Hepatocyte (in vitro differentiated cells): ENCODE data around the gene EDNRA. TPM values are rescaled to one million over a fixed set of nuclear protein-coding genes. Genes with fewer than 3 reads are reported as not detected.

Experiments used
- DNase-seq: peaks from one replicate; pipeline ENCODE4 v3.0.0-alpha.2; 2016; ENCODE audit warnings: low spot score
- H2AFZ ChIP-seq: fragments of 200-600 bp; sonication (generic); 2 replicates; pipeline ENCODE4 v1.6.0; 2016; ENCODE audit warnings: antibody characterized with exemption, mild to moderate bottlenecking
- H3K27ac ChIP-seq: fragments of 200-600 bp; sonication (generic); 2 replicates; pipeline ENCODE4 v1.5.1; 2016; ENCODE audit warnings: mild to moderate bottlenecking
- H3K27me3 ChIP-seq: fragments of 200-600 bp; sonication (generic); 2 replicates; pipeline ENCODE4 v1.6.1; 2016
- H3K36me3 ChIP-seq: fragments of 200-600 bp; sonication (generic); replicated peaks from 2 replicates; pipeline ENCODE4 v1.5.1; 2016; ENCODE audit warnings: low read depth; ENCODE audit not compliant: insufficient read depth
- H3K4me1 ChIP-seq: fragments of 200-600 bp; sonication (generic); 2 replicates; pipeline ENCODE4 v1.5.1; 2016; ENCODE audit warnings: mild to moderate bottlenecking, moderate library complexity; ENCODE audit not compliant: insufficient read depth
- H3K4me2 ChIP-seq: fragments of 200-600 bp; sonication (generic); 2 replicates; pipeline ENCODE4 v1.6.0; 2016
- H3K4me3 ChIP-seq: fragments of 200-600 bp; sonication (generic); 2 replicates; pipeline ENCODE4 v1.5.1; 2016; ENCODE audit warnings: mild to moderate bottlenecking
- H3K79me2 ChIP-seq: fragments of 200-600 bp; sonication (generic); 2 replicates; pipeline ENCODE4 v1.6.0; 2017; ENCODE audit warnings: mild to moderate bottlenecking
- H3K9me2 ChIP-seq: fragments of 200-600 bp; sonication (generic); replicated peaks from 2 replicates; pipeline ENCODE4 v1.6.0; 2017; ENCODE audit warnings: mild to moderate bottlenecking; ENCODE audit not compliant: insufficient read depth
- H3K9me3 ChIP-seq: fragments of 200-600 bp; sonication (generic); 2 replicates; pipeline ENCODE4 v1.5.1; 2016; ENCODE audit warnings: low read depth, mild to moderate bottlenecking
- H4K20me1 ChIP-seq: fragments of 200-600 bp; sonication (generic); 2 replicates; pipeline ENCODE4 v1.6.0; 2016; ENCODE audit warnings: mild to moderate bottlenecking; ENCODE audit not compliant: insufficient read depth, poor library complexity, severe bottlenecking
- EZH2 ChIP-seq: fragments of 200-600 bp; sonication (generic); IDR thresholded peaks from 2 replicates; pipeline ENCODE4 v1.6.1; 2016; ENCODE audit warnings: antibody characterized with exemption, mild to moderate bottlenecking, borderline replicate concordance
- EZH2phosphoT487 ChIP-seq: fragments of 200-600 bp; sonication (generic); IDR thresholded peaks from one replicate; pipeline ENCODE4 v1.6.1; 2018; ENCODE audit warnings: antibody characterized with exemption, mild to moderate bottlenecking, low read depth, moderate library complexity; ENCODE audit not compliant: unreplicated experiment, severe bottlenecking
- WGBS: methylation state at CpG from one replicate; pipeline ENCODE4 v1.1.6; 2016; ENCODE audit warnings: low lambda C conversion rate; ENCODE audit errors: missing lambda C conversion rate; 5-methylcytosine and 5-hydroxymethylcytosine counted together
- polyA plus RNA-seq: library from polyadenylated mRNA; unstranded; fragments of >200 nt; fragmentation: Nextera tagmentation; extraction: Ambion mirVana; gene quantifications from 2 replicates; pipeline ENCODE4 v1.2.1, GENCODE V29; 2016
- total RNA-seq: library from RNA; depleted of rRNA; stranded (reverse); fragments of >200 nt; gene quantifications from 2 replicates; pipeline ENCODE4 v1.2.3, GENCODE V29; 2014
- TF ChIP-seq, protein P1 (sequence below): fragments of 200-600 bp; sonication (generic); IDR thresholded peaks from 2 replicates; pipeline ENCODE4 v1.5.1; 2016; ENCODE audit warnings: antibody characterized with exemption, mild to moderate bottlenecking; ENCODE audit not compliant: poor library complexity

Gene EDNRA
- total and polyA plus RNA-seq, 2 experiments from 2014 or later = 19.0 to 28.1 TPM

DNA sequence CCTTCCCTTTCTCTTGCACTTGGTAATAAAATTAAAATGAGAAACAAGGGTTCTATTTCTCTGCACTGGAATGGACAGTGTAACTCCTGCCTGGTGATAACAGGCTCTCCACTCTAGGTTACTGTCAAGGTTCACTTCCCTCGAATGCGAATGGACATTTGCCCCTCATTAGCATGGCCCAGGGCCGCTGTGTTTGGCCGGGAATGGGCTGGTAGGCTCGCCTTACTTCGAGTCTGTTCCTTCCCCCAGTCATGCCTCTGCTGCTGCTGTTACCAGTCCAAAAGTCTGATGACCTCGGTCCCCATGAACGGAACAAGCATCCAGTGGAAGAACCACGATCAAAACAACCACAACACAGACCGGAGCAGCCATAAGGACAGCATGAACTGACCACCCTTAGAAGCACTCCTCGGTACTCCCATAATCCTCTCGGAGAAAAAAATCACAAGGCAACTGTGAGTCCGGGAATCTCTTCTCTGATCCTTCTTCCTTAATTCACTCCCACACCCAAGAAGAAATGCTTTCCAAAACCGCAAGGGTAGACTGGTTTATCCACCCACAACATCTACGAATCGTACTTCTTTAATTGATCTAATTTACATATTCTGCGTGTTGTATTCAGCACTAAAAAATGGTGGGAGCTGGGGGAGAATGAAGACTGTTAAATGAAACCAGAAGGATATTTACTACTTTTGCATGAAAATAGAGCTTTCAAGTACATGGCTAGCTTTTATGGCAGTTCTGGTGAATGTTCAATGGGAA is 61.5 kb downstream of the EDNRA start:
- Histone ChIP-seq H3K4me2 (no peak overlapping the region), H3K27me3 (no peaks in the 10 kb centered on the region), H3K4me1 (peaks cover 12% of the 10 kb centered on the region), H3K79me2 (no peaks in the 10 kb centered on the region), H3K36me3 (no peaks in the 10 kb centered on the region), H3K4me3 (no peak overlapping the region), H3K9me2 (no peaks in the 10 kb centered on the region), H3K9me3 (no peaks in the 10 kb centered on the region), H2AFZ (no peak overlapping the region), H3K27ac (no peak overlapping the region), H4K20me1 (no peaks in the 10 kb centered on the region)
- WGBS = 92% methylated on average over 17 of the region's 17 CpGs
- no peak for DNase-seq
- TF ChIP-seq, protein P1, sequence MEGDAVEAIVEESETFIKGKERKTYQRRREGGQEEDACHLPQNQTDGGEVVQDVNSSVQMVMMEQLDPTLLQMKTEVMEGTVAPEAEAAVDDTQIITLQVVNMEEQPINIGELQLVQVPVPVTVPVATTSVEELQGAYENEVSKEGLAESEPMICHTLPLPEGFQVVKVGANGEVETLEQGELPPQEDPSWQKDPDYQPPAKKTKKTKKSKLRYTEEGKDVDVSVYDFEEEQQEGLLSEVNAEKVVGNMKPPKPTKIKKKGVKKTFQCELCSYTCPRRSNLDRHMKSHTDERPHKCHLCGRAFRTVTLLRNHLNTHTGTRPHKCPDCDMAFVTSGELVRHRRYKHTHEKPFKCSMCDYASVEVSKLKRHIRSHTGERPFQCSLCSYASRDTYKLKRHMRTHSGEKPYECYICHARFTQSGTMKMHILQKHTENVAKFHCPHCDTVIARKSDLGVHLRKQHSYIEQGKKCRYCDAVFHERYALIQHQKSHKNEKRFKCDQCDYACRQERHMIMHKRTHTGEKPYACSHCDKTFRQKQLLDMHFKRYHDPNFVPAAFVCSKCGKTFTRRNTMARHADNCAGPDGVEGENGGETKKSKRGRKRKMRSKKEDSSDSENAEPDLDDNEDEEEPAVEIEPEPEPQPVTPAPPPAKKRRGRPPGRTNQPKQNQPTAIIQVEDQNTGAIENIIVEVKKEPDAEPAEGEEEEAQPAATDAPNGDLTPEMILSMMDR = no peak
- TF ChIP-seq EZH2 (no peak), EZH2phosphoT487 (no peak)

DNA sequence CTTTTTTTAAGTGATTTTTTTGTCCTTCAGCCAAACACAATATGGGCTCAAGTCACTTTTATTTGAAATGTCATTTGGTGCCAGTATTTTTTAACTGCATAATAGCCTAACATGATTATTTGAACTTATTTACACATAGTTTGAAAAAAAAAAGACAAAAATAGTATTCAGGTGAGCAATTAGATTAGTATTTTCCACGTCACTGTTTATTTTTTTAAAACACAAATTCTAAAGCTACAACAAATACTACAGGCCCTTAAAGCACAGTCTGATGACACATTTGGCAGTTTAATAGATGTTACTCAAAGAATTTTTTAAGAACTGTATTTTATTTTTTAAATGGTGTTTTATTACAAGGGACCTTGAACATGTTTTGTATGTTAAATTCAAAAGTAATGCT is 62.1 kb downstream of the EDNRA start:
- TF ChIP-seq EZH2 (no peak), EZH2phosphoT487 (no peak)

DNA sequence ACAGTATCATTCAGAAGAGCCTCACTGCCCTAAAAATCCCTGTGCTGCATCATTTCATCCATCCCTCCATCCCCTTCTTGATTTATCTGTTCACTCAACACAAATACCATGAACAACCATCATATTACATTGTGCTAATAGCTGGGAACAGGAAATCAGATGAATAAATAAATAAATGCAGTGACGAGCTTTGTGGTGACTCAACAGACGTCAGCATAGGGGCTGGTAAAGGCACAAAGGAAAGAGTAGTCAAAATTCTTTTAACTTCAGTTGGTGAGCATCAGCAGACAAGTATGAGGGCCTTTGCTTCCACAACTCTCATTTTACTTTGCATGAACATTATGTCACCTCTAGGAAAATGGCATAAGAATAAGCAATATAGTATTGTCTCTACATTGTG is 65.5 kb downstream of the EDNRA start:
- no peak for TF ChIP-seq EZH2phosphoT487
- TF ChIP-seq, protein P1 = no peak
- H3K79me2 ChIP-seq = no peaks in the 10 kb centered on the region
- no peak overlapping the region for H3K4me3 ChIP-seq
- no peak overlapping the region for H2AFZ ChIP-seq
- WGBS = 76% methylated on average over 2 of the region's 2 CpGs
- peaks cover 7% of the 10 kb centered on the region for H3K4me1 ChIP-seq
- H3K27ac ChIP-seq = no peak overlapping the region
- no peaks in the 10 kb centered on the region for H3K9me2 ChIP-seq
- H3K36me3 ChIP-seq = no peaks in the 10 kb centered on the region
- H3K27me3 ChIP-seq = no peaks in the 10 kb centered on the region
- no peak for DNase-seq
- H3K9me3 ChIP-seq = no peaks in the 10 kb centered on the region
- H4K20me1 ChIP-seq = no peaks in the 10 kb centered on the region
- H3K4me2 ChIP-seq = no peak overlapping the region

More for the DNA sequence above, 62.1 kb downstream of the EDNRA start:
- Histone ChIP-seq H2AFZ (no peak overlapping the region), H3K27me3 (no peaks in the 10 kb centered on the region), H4K20me1 (no peaks in the 10 kb centered on the region), H3K79me2 (no peaks in the 10 kb centered on the region), H3K4me3 (no peak overlapping the region), H3K36me3 (no peaks in the 10 kb centered on the region), H3K9me3 (no peaks in the 10 kb centered on the region), H3K27ac (no peak overlapping the region), H3K4me2 (no peak overlapping the region), H3K9me2 (no peaks in the 10 kb centered on the region), H3K4me1 (peaks cover 12% of the 10 kb centered on the region)
- WGBS = 64% methylated on average over 1 of the region's 1 CpG
- no peak for DNase-seq

DNA sequence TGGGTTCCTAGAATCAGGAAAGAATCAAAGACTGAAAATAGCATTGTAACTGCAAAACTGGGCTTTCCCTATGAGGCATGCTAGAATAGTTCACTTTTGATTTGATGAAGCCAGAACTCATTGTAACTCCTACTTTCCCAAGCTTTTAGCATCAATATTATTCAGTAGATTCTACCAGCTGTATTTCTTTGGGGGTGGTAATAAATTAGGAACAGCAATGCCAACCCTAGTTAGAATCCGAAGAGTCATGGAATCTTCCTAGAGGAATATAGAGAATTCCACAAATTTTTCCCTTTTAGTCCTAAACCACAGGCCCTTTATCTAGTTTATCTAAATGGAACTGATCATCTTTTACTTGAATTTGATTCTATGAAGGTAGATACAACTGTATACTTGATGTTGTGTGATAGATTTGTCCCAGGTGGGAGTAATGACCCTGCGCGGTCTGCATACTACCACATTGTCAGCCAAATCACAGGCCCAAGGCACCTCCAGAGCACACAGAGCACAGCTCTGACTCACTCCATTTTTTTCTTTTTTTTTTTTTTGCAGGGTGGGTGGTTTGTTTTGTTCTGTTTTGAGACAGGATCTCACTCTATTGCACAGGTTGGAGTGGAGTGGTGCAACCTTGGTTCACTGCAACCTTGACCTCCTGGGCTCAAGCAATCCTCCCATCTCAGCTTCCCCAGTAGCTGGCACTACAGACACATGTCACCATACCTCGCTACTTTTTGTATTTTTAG is 66.6 kb downstream of the EDNRA start:
- no peaks in the 10 kb centered on the region for H4K20me1 ChIP-seq
- H3K27me3 ChIP-seq = no peaks in the 10 kb centered on the region
- H3K4me2 ChIP-seq = no peak overlapping the region
- H3K4me3 ChIP-seq = no peak overlapping the region
- DNase-seq = no peak
- no peaks in the 10 kb centered on the region for H3K79me2 ChIP-seq
- peaks cover 7% of the 10 kb centered on the region for H3K4me1 ChIP-seq
- no peak overlapping the region for H3K27ac ChIP-seq
- TF ChIP-seq EZH2phosphoT487 (no peak), EZH2 (no peak)
- TF ChIP-seq, protein P1 = no peak
- WGBS = 76% methylated on average over 4 of the region's 4 CpGs
- H2AFZ ChIP-seq = no peak overlapping the region
- no peaks in the 10 kb centered on the region for H3K9me3 ChIP-seq
- no peaks in the 10 kb centered on the region for H3K9me2 ChIP-seq
- H3K36me3 ChIP-seq = no peaks in the 10 kb centered on the region
